HepG2 (cell line): ENCODE measurements around the gene CORO1C. TPM values are rescaled to one million over a fixed set of nuclear protein-coding genes. Genes with fewer than 3 reads are reported as not detected.
A peak's percentile ranks its signal among the peaks of the same experiment; 100 is the strongest.

Experiments
- ATAC-seq: fragments of 200-7000 bp; cut with Tn5 transposase; 3 replicates; pipeline ENCODE4 v1.9.1; 2020; ENCODE audit warnings: mild to moderate bottlenecking, moderate library complexity
- BruUV-seq: library from RNA; stranded (reverse); fragments of 400-500 nt; replicated peaks from 2 replicates; lab custom pipeline; 2021; lab: Mats Ljungman, UMichigan
- CTCF ChIA-PET: fragments of 300-600 bp; formaldehyde crosslinking; extraction: SDS; loops from one replicate; lab custom pipeline; 2021; ENCODE audit warnings: low total read pairs, inconsistent platforms, low intra/inter-chr PET ratio; lab: Yijun Ruan, JAX
- POLR2A ChIA-PET: fragments of 350-600 bp; sonication (Branson Sonifier 250); formaldehyde crosslinking; loops from one replicate; lab custom pipeline; 2020; ENCODE audit warnings: antibody characterized with exemption, inconsistent platforms; lab: Yijun Ruan, JAX
- DNase-seq: peaks from one replicate; pipeline ENCODE4 v3.0.0-alpha.2; 2015; ENCODE audit warnings: low spot score
- FAIRE-seq: peaks from 3 replicates; lab custom pipeline; 2011; peaks lifted over from hg19 to GRCh38; lab: Jason Lieb, UNC
- H2AFZ ChIP-seq: one replicate; pipeline ENCODE4 v1.6.1; 2011; ENCODE audit warnings: low read length, inconsistent platforms
- H3K27ac ChIP-seq: fragments of 300-600 bp; 3 replicates; pipeline ENCODE4 v1.8.0; 2011; ENCODE audit warnings: mixed run types, mild to moderate bottlenecking, mixed read lengths, low read length, inconsistent platforms; ENCODE audit not compliant: insufficient read depth; ENCODE audit errors: extremely low read length
- H3K27me3 ChIP-seq, 2 experiments: fragments of 200-600 bp in 1 of 2; 2 replicates in 1 of 2; 3 replicates in 1 of 2; pipeline versions ENCODE4 v1.6.0 to v1.8.0; 2011; ENCODE audit warnings: low read length in 2 of 2, mild to moderate bottlenecking in 2 of 2, moderate library complexity in 2 of 2, inconsistent platforms in 1 of 2; ENCODE audit not compliant: insufficient read depth in 2 of 2, control insufficient read depth in 1 of 2
- H3K36me3 ChIP-seq, 2 experiments: fragments of 200-600 bp in 1 of 2; replicated peaks in 1 of 2; 2 replicates in 1 of 2; 3 replicates in 1 of 2; pipeline versions ENCODE4 v1.5.1 to v1.8.0; 2011; ENCODE audit warnings: low read length in 2 of 2, inconsistent platforms in 1 of 2; ENCODE audit not compliant: insufficient read depth in 2 of 2, control insufficient read depth in 1 of 2
- H3K4me1 ChIP-seq: 2 replicates; pipeline ENCODE4 v1.5.1; 2012; ENCODE audit warnings: low read length, inconsistent platforms; ENCODE audit not compliant: insufficient read depth
- H3K4me2 ChIP-seq: 2 replicates; pipeline ENCODE4 v1.6.0; 2011; ENCODE audit warnings: low read depth, low read length, inconsistent platforms
- H3K4me3 ChIP-seq, 3 experiments: fragments of 200-600 bp in 1 of 3; sonication (generic), shearing (Covaris generic) in 1 of 3; replicated peaks in 1 of 3; 2 replicates each; pipeline ENCODE4 v1.5.1; 2011 to 2016; ENCODE audit warnings: low read length in 3 of 3, inconsistent platforms in 2 of 3, low read depth in 2 of 3, mild to moderate bottlenecking in 2 of 3, control low read depth in 1 of 3, mixed read lengths in 1 of 3; ENCODE audit not compliant: insufficient read depth in 1 of 3
- H3K79me2 ChIP-seq: one replicate; pipeline ENCODE4 v1.6.1; 2011; ENCODE audit warnings: low read length, inconsistent platforms; ENCODE audit not compliant: insufficient read depth
- H3K9ac ChIP-seq: 2 replicates; pipeline ENCODE4 v1.6.0; 2011; ENCODE audit warnings: mild to moderate bottlenecking, low read depth, low read length, inconsistent platforms; ENCODE audit not compliant: insufficient read depth
- H3K9me3 ChIP-seq: 2 replicates; pipeline ENCODE4 v1.5.1; 2012; ENCODE audit warnings: mild to moderate bottlenecking, low read length
- H4K20me1 ChIP-seq: 2 replicates; pipeline ENCODE4 v1.6.0; 2011; ENCODE audit warnings: inconsistent platforms, mild to moderate bottlenecking, low read length, moderate library complexity; ENCODE audit not compliant: insufficient read depth
- ZNF629 ChIP-seq: sonication (generic); formaldehyde crosslinking; conservative IDR thresholded peaks from 2 replicates; pipeline ENCODE4 v1.5.0; 2020; ENCODE audit warnings: missing genetic modification reagents
- WGBS: methylation state at CpG from one replicate; pipeline ENCODE4 v1.1.6; 2017; ENCODE audit warnings: low lambda C conversion rate; 5-methylcytosine and 5-hydroxymethylcytosine counted together
- in situ Hi-C: cut with HindIII; loops from 2 replicates; pipeline ENCODE4 v1.10.0; 2017; ENCODE audit warnings: low pct_unique_long_range_greater_than_20kb; ENCODE audit not compliant: extremely low pct_ligation_motif_present
- intact Hi-C: fragments of 100-400 bp; cut with micrococcal nuclease; formaldehyde crosslinking; loops from one replicate; pipeline ENCODE4 v1.10.0; 2022; ENCODE audit not compliant: unreplicated experiment
- polyA plus RNA-seq, 8 experiments: library from polyadenylated mRNA; depleted of rRNA in 3 of 8; stranded (reverse) in 7 of 8; unstranded in 1 of 8; fragments of >200 nt; fragmentation: Illumina TruSeq in 4 of 8; extraction: Trizol in 4 of 8; gene quantifications; 2 replicates each; pipeline versions ENCODE4 v1.2.1 to v1.2.3, GENCODE V29; 2011 to 2016; ENCODE audit warnings: low read depth in 4 of 8, missing spikeins in 1 of 8, mixed read lengths in 1 of 8; ENCODE audit not compliant: insufficient read depth in 1 of 8
- total RNA-seq, 5 experiments: library from RNA; depleted of rRNA; stranded (reverse); fragments of >200 nt; fragmentation: Illumina TruSeq; extraction: Trizol; gene quantifications; 2 replicates each; pipeline ENCODE4 v1.2.3, GENCODE V29; 2016; ENCODE audit warnings: low read depth in 1 of 5
- TF ChIP-seq, protein P1 (sequence below): fragments of 450-650 bp; IDR thresholded peaks from 2 replicates; pipeline ENCODE4 v1.6.1; 2017; ENCODE audit warnings: mild to moderate bottlenecking

Gene CORO1C
- total and polyA plus RNA-seq, 2 of the 13 experiments (the other 11 are each of a cell fraction or from before 2014, with no cell fraction given): 73.7 to 131 TPM

DNA sequence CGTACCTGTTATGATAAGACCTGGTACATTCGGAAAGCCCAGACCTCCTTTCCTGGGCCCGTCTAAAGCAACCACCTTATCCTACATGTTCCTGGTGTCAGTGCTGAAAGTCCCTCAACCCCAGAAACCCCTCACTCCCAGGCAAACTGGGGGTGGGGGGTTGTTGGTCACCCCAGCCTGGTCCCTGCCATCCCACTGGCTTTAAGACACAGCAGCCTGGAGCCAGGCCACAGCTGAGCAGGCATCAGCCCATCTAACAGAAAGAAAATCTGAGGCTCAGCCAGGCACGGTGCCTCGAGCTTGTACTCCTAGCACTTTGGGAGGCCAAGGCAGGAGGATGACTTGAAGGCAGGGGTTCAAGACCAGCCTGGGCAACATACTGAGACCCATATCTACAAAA is 102.2 kb downstream of the CORO1C start:
- POLR2A ChIA-PET: no interaction called here
- CTCF ChIA-PET: no interaction called here
- FAIRE-seq: no peak

More for the DNA sequence above, 102.2 kb downstream of the CORO1C start:
- ATAC-seq: no peak
- in situ Hi-C loops: no loop called here
- no peaks in the 10 kb centered on the region for H4K20me1 ChIP-seq
- 57% methylated on average over 3 of the region's 5 CpGs for WGBS
- H2AFZ ChIP-seq: no peak overlapping the region
- peaks cover 31% of the 10 kb centered on the region for H3K4me1 ChIP-seq
- H3K4me3 ChIP-seq: no peak overlapping the region; a peak in 1 of 6 replicates
- DNase-seq: no peak
- no peaks in the 10 kb centered on the region for H3K9me3 ChIP-seq
- H3K79me2 ChIP-seq: no peaks in the 10 kb centered on the region
- BruUV-seq: no TSS peak
- peak overlapping the region; percentile 65; the same call in 1 of the 2 replicates for H3K4me2 ChIP-seq
- peak overlapping the region; percentile 11; the same call in 1 of the 2 replicates for H3K9ac ChIP-seq
- TF ChIP-seq ZNF629 (CRISPR knock-in tag): peak; percentile 69
- TF ChIP-seq, protein P1, sequence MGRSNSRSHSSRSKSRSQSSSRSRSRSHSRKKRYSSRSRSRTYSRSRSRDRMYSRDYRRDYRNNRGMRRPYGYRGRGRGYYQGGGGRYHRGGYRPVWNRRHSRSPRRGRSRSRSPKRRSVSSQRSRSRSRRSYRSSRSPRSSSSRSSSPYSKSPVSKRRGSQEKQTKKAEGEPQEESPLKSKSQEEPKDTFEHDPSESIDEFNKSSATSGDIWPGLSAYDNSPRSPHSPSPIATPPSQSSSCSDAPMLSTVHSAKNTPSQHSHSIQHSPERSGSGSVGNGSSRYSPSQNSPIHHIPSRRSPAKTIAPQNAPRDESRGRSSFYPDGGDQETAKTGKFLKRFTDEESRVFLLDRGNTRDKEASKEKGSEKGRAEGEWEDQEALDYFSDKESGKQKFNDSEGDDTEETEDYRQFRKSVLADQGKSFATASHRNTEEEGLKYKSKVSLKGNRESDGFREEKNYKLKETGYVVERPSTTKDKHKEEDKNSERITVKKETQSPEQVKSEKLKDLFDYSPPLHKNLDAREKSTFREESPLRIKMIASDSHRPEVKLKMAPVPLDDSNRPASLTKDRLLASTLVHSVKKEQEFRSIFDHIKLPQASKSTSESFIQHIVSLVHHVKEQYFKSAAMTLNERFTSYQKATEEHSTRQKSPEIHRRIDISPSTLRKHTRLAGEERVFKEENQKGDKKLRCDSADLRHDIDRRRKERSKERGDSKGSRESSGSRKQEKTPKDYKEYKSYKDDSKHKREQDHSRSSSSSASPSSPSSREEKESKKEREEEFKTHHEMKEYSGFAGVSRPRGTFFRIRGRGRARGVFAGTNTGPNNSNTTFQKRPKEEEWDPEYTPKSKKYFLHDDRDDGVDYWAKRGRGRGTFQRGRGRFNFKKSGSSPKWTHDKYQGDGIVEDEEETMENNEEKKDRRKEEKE: no peak
- intact Hi-C loops: no loop called here
- H3K36me3 ChIP-seq: no peaks in the 10 kb centered on the region
- peaks cover 4 to 35% of the 10 kb centered on the region in 2 experiments; a peak in 4 of 5 replicates for H3K27me3 ChIP-seq
- no peak overlapping the region for H3K27ac ChIP-seq
